Neuronal stem cell (in vitro differentiated cells): ENCODE results near the gene INSYN1.
"Not testable (repeated sequence)": the region's sequence is repeated elsewhere in the genome, so short reads cannot be mapped to it uniquely, and the experiment has no call there.

Experiments
- DNase-seq: peaks from one replicate; pipeline ENCODE4 v3.0.0-alpha.2; 2013; ENCODE audit warnings: low spot score
- H2AFZ ChIP-seq: one replicate; pipeline ENCODE4 v1.6.1; 2013; ENCODE audit warnings: mild to moderate bottlenecking, low read length, inconsistent platforms
- H2AK5ac ChIP-seq: 2 replicates; pipeline ENCODE4 v1.6.1; 2013; ENCODE audit warnings: low read depth, mild to moderate bottlenecking, inconsistent platforms, low read length, moderate library complexity, mixed read lengths
- H2BK120ac ChIP-seq: 2 replicates; pipeline ENCODE4 v1.6.1; 2013; ENCODE audit warnings: low read depth, mild to moderate bottlenecking, inconsistent platforms, low read length, moderate library complexity, mixed read lengths
- H2BK12ac ChIP-seq: one replicate; pipeline ENCODE4 v1.6.1; 2013; ENCODE audit warnings: low read length, inconsistent platforms
- H2BK15ac ChIP-seq: 2 replicates; pipeline ENCODE4 v1.6.1; 2013; ENCODE audit warnings: mild to moderate bottlenecking, low read length, inconsistent platforms, mixed read lengths
- H2BK5ac ChIP-seq: one replicate; pipeline ENCODE4 v1.6.1; 2013; ENCODE audit warnings: inconsistent platforms, mild to moderate bottlenecking, low read length, moderate library complexity
- H3K14ac ChIP-seq: one replicate; pipeline ENCODE4 v1.6.1; 2013; ENCODE audit warnings: low read length, inconsistent platforms
- H3K18ac ChIP-seq: 2 replicates; pipeline ENCODE4 v1.6.1; 2013; ENCODE audit warnings: low read length, inconsistent platforms
- H3K23ac ChIP-seq: 2 replicates; pipeline ENCODE4 v1.6.1; 2013; ENCODE audit warnings: low read depth, mild to moderate bottlenecking, mixed read lengths, low read length, inconsistent platforms; ENCODE audit not compliant: poor library complexity
- H3K27ac ChIP-seq: replicated peaks from 3 replicates; pipeline ENCODE4 v1.5.1; 2013; ENCODE audit warnings: low read length, inconsistent platforms
- H3K27me3 ChIP-seq, 3 experiments: 2 replicates each; pipeline ENCODE4 v1.6.1; 2013; ENCODE audit warnings: low read length in 3 of 3, mild to moderate bottlenecking in 2 of 3, inconsistent platforms in 1 of 3, low read depth in 1 of 3, mixed read lengths in 1 of 3, moderate library complexity in 1 of 3; ENCODE audit not compliant: control insufficient read depth in 3 of 3, insufficient read depth in 3 of 3
- H3K36me3 ChIP-seq, 2 donors: replicated peaks in 1 of 2; 2 replicates each; pipeline ENCODE4 v1.6.1; 2013; ENCODE audit warnings: low read length in 2 of 2; ENCODE audit not compliant: control insufficient read depth in 2 of 2, insufficient read depth in 2 of 2
- H3K4ac ChIP-seq: 2 replicates; pipeline ENCODE4 v1.6.1; 2013; ENCODE audit warnings: inconsistent platforms, mild to moderate bottlenecking, low read length, moderate library complexity
- H3K4me1 ChIP-seq, 2 donors: 1 replicate in 1 of 2; 2 replicates in 1 of 2; pipeline ENCODE4 v1.6.1; 2013; ENCODE audit warnings: low read length in 2 of 2, low read depth in 1 of 2; ENCODE audit not compliant: control insufficient read depth in 2 of 2, insufficient read depth in 1 of 2
- H3K4me2 ChIP-seq: one replicate; pipeline ENCODE4 v1.6.1; 2013; ENCODE audit warnings: mild to moderate bottlenecking, low read length, inconsistent platforms; ENCODE audit not compliant: insufficient read depth, poor library complexity, severe bottlenecking
- H3K4me3 ChIP-seq, 2 donors: 2 replicates each; pipeline ENCODE4 v1.5.1; 2013; ENCODE audit warnings: low read length in 2 of 2, mild to moderate bottlenecking in 2 of 2, inconsistent platforms in 1 of 2, moderate library complexity in 1 of 2
- H3K79me1 ChIP-seq: one replicate; pipeline ENCODE4 v1.6.1; 2013; ENCODE audit warnings: low read depth, mild to moderate bottlenecking, inconsistent platforms, low read length, moderate library complexity
- H3K9ac ChIP-seq: one replicate; pipeline ENCODE4 v1.6.1; 2013; ENCODE audit warnings: mild to moderate bottlenecking, low read depth, low read length, inconsistent platforms; ENCODE audit not compliant: poor library complexity
- H3K9me3 ChIP-seq, 2 donors: replicated peaks in 1 of 2; 2 replicates each; pipeline versions ENCODE3 to v1.6.1; 2013; ENCODE audit warnings: low read length in 2 of 2, mild to moderate bottlenecking in 2 of 2, inconsistent platforms in 1 of 2, low read depth in 1 of 2, mixed read lengths in 1 of 2, moderate library complexity in 1 of 2; ENCODE audit not compliant: control insufficient read depth in 2 of 2, insufficient read depth in 1 of 2
- H4K8ac ChIP-seq: one replicate; pipeline ENCODE4 v1.6.1; 2013; ENCODE audit warnings: low read depth, mild to moderate bottlenecking, inconsistent platforms, low read length, moderate library complexity
- H4K91ac ChIP-seq: one replicate; pipeline ENCODE4 v1.6.1; 2013; ENCODE audit warnings: low read length, low read depth, mild to moderate bottlenecking, inconsistent platforms; ENCODE audit not compliant: poor library complexity
- WGBS, 2 donors: extraction: QIAGEN DNeasy Blood & Tissue Kit; methylation state at CpG; one replicate each; pipeline ENCODE4 v1.1.7; 2013; ENCODE audit warnings: missing lambda C conversion rate in 2 of 2, mixed read lengths in 1 of 2; ENCODE audit not compliant: insufficient read length in 2 of 2, insufficient replicate concordance in 1 of 2; ENCODE audit errors: extremely low coverage in 2 of 2; 5-methylcytosine and 5-hydroxymethylcytosine counted together

INSYN1 gene

DNA sequence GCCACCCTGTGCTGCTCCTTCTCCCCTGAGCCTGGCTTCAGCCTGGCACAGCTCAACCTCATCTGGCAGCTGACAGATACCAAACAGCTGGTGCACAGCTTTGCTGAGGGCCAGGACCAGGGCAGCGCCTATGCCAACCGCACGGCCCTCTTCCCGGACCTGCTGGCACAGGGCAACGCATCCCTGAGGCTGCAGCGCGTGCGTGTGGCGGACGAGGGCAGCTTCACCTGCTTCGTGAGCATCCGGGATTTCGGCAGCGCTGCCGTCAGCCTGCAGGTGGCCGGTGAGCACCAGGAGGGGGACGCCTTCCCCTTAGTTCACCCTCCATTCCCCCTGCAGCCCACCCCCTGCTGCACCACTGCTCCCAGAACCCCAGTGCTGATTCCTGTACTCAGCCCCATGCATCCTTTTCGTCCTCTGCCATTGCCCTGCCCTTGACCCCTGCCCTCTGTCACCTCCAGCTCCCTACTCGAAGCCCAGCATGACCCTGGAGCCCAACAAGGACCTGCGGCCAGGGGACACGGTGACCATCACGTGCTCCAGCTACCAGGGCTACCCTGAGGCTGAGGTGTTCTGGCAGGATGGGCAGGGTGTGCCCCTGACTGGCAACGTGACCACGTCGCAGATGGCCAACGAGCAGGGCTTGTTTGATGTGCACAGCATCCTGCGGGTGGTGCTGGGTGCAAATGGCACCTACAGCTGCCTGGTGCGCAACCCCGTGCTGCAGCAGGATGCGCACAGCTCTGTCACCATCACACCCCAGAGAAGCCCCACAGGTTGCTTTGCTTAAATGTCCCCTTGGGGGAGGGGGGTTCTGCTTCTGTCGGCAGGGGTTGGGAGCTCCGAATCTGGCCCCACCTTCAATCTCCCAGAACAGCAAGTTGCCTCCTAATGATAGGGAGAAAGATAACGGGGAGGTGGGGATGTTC, 50.6 kb downstream of the INSYN1 start:
- not testable (repeated sequence) for H4K91ac ChIP-seq, H2AFZ ChIP-seq, H2AK5ac ChIP-seq, H3K4me3 ChIP-seq, H3K4ac ChIP-seq, H3K23ac ChIP-seq, H3K27me3 ChIP-seq, H2BK12ac ChIP-seq, H2BK5ac ChIP-seq, H3K4me2 ChIP-seq, H3K27ac ChIP-seq, H3K79me1 ChIP-seq, H3K9me3 ChIP-seq, H3K9ac ChIP-seq, H3K4me1 ChIP-seq, H4K8ac ChIP-seq, H2BK15ac ChIP-seq, H2BK120ac ChIP-seq, H3K14ac ChIP-seq, DNase-seq
- peaks cover 37 to 87% of the 10 kb centered on the region in 2 donors for H3K36me3 ChIP-seq
- peak overlapping the region; percentile 25 for H3K18ac ChIP-seq
- WGBS, 2 donors, result no CpG with 5 or more reads among the region's 33 CpGs

DNA sequence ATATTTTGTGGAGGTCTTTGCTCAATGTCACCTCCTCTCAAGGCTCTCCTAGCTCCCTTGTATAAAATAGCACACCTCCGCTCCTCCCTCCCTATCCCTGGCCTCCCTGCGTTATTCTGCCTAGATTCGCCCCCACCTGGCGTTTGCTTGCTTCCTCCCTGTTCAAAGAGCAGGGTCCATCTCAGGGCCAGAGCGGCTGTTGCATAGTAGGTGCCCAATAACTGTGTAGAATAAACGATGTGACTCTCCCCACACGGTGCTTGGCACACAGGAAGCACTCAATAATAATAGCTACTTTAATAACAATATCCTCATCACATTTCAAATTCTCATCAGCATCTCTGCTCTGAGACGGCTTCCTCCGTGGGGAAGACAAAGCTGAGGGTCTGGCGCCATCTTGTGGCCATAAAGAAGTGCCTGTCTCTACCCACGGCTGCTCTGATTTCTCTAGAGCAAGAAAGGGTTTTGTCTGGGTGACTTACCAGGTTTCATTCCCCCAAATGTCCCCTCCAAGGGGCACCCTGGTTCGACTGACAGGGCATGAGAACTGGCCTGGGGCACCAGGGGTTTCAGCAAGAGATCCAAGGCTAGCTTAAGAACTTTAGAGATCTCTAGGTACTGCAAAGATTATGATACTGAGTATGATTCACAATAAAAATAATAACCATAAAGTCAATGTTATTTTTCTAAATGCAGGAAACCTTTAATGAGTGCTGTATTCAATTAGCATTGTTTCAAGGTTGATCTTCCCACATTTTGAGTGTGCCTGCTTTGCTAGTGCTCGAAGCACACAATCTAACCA, 52.9 kb downstream of the INSYN1 start:
- H4K8ac ChIP-seq, result no peak overlapping the region
- no peak overlapping the region for H3K4ac ChIP-seq
- H2BK5ac ChIP-seq, result no peak overlapping the region
- no peak overlapping the region for H2AK5ac ChIP-seq
- H4K91ac ChIP-seq, result no peak overlapping the region
- no peak overlapping the region for H3K18ac ChIP-seq
- peak; percentile 83 for DNase-seq
- WGBS, 2 donors, result no CpG with 5 or more reads among the region's 13 CpGs
- H3K4me3 ChIP-seq, result no peak overlapping the region
- H3K4me1 ChIP-seq, result peaks cover 4 to 7% of the 10 kb centered on the region in 2 donors
- no peak overlapping the region for H2BK15ac ChIP-seq
- no peak overlapping the region for H2BK120ac ChIP-seq
- H3K36me3 ChIP-seq, result peaks cover 19 to 65% of the 10 kb centered on the region in 2 donors
- no peak overlapping the region for H3K9ac ChIP-seq
- H3K9me3 ChIP-seq, result no peaks in the 10 kb centered on the region
- no peak overlapping the region for H3K23ac ChIP-seq
- H3K27me3 ChIP-seq, result no peaks in the 10 kb centered on the region
- no peak overlapping the region for H2AFZ ChIP-seq
- no peak overlapping the region for H3K14ac ChIP-seq
- peaks cover 10% of the 10 kb centered on the region for H3K79me1 ChIP-seq
- no peak overlapping the region for H2BK12ac ChIP-seq
- no peak overlapping the region for H3K27ac ChIP-seq
- no peak overlapping the region for H3K4me2 ChIP-seq

DNA sequence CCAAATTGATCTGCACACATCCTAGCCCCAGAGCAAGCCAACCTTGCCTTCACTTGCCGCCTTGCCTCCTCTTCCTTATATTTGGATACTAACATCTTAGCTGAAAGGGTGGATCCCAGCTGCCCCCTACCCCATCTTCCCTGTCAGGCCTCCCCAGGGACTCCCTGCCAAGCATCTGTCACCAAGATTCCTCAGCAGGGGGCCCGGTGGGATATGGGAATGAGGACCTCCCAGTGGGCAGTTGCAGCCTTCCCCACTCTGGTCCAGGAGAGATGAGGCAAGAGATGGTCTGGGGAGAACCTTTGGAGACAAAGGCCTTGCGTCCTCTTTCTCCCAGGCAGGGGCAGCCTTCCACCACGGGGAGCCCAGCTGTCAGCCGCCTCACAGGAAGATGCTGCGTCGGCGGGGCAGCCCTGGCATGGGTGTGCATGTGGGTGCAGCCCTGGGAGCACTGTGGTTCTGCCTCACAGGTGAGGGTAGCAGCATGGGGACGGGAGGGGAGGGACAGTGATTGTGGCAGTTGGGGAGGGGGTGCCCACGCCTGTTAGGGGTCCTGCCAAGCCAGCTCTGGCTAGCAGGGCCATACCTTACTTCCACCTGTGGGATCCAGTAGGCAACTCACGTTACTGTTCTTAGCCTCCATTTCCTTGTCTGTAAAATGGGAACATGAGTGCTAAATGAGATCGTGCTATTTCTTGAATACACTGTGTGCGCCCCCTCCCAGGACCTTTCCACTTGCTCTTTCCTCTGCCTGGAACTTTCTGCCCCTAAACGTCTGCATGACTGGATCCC, 53.7 kb downstream of the INSYN1 start:
- Histone ChIP-seq H3K4me2 (no peak overlapping the region), H3K9ac (no peak overlapping the region), H3K4me1 (peaks cover 4 to 8% of the 10 kb centered on the region in 2 donors), H3K4ac (no peak overlapping the region), H4K8ac (no peak overlapping the region), H2BK5ac (no peak overlapping the region), H3K18ac (no peak overlapping the region), H2BK15ac (no peak overlapping the region), H2BK12ac (no peak overlapping the region), H2BK120ac (no peak overlapping the region), H3K23ac (peak overlapping the region; percentile 22), H3K27me3 (no peaks in the 10 kb centered on the region), H3K79me1 (peaks cover 10% of the 10 kb centered on the region), H3K14ac (no peak overlapping the region), H3K27ac (no peak overlapping the region), H3K9me3 (no peaks in the 10 kb centered on the region), H2AK5ac (no peak overlapping the region), H4K91ac (no peak overlapping the region), H2AFZ (no peak overlapping the region), H3K36me3 (peaks cover 13 to 61% of the 10 kb centered on the region in 2 donors), H3K4me3 (no peak overlapping the region)
- no peak for DNase-seq
- no CpG with 5 or more reads among the region's 14 CpGs for WGBS, 2 donors
